Inflammatory macrophage treated with lipopolysaccharide for 1 hour (primary cell): ENCODE results near the gene ZNG1A.
A peak's percentile ranks its signal among the peaks of the same experiment; 100 is the strongest.
"Not testable (repeated sequence)": the region's sequence is repeated elsewhere in the genome, so short reads cannot be mapped to it uniquely, and the experiment has no call there.

Experiments
- DNase-seq, 2 donors: peaks; one replicate each; pipeline ENCODE4 v3.0.0-alpha.2; 2020 to 2022

The ZNG1A gene

DNA sequence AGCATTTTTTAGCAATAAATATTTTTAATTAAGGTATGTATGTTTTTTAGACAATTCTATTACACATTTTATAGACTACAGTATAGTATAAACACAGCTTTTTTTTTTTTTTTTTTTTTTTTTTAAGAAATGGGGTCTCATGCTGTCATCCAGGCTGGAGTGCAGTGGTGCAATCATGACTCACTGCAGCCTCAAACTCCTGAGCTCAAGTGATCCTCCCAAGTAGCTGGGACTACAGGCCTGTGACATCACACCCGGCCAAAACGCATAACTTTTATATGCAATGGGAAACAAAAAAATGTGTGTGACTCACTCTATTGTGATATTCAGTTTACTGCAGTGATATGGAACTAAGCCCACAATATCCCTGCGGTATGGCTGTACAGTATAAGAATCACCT, 9.1 kb downstream of the ZNG1A start:
- DNase-seq = not testable (repeated sequence)

DNA sequence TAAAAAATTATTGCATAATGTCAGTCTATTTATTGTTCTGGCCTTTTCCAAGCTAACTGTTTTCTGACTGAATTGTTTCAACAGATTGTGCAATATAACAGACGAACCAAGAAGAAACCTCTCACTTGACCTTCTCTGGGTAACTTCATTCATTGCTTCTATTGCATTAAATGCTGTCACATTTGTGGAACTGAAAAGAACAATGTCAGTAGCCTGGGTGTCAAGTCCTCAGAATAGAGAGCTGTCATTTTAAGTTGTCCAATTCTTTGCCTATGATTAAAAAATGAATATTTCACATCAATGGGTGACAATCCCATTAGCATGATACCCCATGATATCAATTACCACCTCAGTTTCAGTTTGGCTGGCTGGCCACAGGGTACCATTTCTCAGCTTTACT, 19.0 kb downstream of the ZNG1A start:
- peak in 1 of 2 donors; percentile 41 for DNase-seq

DNA sequence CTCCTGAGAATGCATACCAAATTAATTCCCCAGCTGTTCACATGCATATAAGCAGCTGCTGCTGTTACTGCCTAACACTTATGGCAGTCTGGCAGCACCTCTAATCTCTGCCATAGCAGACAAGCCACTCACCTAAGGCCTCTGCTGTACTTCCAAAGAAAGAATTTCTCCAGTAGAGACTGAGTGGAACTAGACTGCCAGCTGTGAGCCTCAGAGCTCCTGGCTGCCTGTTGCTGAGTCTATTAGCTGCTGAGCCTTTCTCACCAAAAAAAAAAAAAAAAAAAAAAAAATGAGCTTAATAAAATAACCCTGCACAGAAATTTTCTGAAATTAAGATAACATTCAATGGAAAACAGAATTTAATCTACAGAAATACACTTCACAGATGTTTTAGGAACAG, 27.7 kb downstream of the ZNG1A start:
- DNase-seq = not testable (repeated sequence)

DNA sequence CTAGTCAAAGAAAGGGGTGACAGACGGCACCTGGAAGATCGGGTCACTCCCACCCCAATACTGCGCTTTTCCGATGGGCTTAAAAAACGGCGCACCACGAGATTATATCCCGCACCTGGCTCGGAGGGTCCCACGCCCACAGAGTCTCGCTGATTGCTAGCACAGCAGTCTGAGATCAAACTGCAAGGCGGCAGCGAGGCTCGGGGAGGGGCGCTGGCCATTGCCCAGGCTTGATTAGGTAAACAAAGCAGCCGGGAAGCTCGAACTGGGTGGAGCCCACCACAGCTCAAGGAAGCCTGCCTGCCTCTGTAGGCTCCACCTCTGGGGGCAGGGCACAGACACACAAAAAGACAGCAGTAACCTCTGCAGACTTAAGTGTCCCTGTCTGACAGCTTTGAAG, 39.0 kb downstream of the ZNG1A start:
- DNase-seq = not testable (repeated sequence)

DNA sequence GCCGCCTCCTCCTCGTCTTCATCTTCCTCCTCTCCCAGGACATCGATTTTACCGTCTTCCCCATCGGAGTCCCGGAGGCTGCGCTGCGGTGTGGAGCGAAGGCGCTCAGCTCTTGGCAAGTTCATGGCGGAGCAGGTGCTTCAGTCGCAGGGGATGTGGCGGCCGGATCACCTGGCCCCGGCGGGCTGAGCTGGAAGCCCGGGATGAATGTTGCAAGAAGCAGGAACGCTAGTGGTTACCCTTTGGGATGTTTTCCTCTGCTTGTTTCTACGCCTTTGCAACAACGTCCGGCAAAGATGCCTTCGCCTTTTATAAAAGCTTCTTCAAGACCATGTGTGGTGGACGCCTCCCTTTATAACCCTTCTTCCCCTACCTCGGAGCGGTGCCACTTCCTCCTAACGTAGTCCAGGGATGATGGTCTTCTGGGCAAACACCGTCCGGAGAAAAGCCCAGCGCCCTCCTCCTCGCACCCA, 60.8 kb downstream of the ZNG1A start, which contains the start of gene FOXD4:
Gene FOXD4 (minus strand): TSS at position 423 of the 473 bp plus-strand sequence. CDS start 298 bp downstream, at position 125.
- DNase-seq = not testable (repeated sequence)

DNA sequence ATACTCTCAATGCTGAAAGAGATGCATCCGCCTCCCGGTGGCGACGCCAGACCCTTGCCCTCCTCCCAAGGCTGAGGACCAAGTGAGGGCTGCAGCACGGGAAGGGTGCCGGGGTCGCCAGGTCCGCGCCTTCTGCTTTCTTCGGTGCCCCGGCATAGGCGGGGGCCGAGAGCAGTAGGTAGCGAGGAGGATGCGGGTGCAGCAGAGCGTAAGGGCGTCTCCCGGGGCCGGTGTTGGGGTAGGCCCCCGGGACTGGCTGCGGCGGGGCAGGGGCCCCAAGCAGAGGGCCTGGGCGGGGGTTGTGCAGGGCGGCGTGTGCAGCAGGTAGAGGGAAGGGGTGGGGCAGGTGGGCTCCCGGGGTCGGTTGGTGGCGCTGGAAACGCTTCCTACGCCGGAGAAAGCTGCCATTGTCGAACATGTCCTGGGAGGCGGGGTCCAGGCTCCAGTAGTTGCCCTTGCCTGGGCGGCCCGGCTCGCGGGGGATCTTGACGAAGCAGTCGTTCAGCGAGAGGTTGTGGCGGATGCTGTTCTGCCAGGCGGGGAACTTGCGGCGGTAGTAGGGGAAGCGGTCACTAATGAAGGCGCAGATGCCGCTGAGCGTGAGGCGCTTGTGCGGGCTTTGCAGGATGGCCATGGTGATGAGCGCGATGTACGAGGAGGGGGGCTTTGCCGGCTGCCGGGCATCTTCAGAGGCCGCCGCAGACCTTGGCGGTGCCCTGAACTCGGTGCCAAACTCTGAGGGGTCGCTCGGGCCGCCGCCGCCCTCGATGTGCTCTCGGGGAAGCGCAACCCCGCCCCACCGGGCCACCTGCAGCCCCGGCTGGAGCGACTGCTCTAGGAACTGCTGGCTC, 61.5 kb downstream of the ZNG1A start:
- not testable (repeated sequence) for DNase-seq

DNA sequence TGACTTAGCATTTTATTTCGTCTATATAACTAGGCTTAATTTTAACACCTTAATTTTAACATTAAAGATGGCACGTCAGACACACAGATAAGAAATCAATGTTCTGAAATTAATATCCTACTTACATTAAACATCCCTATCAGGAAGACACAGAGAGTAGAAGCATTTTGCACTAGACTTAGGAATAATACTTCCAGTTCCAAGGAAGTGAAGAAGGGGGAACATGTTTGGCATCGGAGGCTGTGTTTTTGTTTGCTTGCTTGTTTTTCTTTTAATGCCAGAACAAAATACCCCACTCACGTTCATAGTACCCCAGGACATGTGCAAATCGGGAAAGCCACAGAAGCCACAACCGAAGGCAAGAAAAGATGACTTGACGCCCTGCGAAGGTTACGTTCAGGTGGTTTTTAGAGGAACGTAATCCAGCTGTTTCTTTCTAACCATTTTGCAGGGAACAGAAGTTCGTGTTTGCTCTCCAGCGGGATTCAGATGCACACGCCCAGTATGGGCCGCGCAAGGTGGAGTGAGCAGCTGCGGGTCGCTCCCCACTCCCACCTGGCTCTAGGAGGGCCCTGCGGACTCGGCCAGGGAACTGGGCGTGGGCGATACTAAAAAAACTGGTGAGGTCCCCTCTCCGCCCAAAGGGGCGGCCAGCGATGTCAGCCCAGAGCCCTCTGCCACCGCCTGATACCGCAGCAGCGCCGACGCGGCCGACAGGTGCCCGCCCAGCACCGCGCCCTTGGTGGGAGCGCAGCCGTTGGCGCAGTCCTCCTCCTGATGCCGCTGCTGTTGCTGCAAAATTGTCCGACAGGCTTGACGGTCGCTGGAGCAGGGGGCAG, 62.4 kb downstream of the ZNG1A start:
- not testable (repeated sequence) for DNase-seq

DNA sequence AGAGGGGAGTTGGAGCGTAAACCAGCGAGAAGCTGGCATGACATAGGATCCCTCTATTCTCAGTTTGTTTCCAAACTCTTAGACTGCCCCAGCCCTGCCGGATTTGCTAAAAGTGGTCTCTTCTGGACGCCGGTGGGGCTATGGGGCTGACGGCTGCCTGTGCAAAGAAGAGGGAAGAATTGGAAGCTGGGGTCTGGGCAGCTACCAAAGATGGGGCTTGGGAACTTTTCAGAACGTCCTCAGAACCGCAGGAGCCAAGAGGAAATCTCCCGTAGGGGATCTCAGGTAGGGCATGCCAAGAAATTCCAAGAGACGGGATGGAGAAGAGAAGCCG, 63.8 kb downstream of the ZNG1A start:
- not testable (repeated sequence) for DNase-seq

DNA sequence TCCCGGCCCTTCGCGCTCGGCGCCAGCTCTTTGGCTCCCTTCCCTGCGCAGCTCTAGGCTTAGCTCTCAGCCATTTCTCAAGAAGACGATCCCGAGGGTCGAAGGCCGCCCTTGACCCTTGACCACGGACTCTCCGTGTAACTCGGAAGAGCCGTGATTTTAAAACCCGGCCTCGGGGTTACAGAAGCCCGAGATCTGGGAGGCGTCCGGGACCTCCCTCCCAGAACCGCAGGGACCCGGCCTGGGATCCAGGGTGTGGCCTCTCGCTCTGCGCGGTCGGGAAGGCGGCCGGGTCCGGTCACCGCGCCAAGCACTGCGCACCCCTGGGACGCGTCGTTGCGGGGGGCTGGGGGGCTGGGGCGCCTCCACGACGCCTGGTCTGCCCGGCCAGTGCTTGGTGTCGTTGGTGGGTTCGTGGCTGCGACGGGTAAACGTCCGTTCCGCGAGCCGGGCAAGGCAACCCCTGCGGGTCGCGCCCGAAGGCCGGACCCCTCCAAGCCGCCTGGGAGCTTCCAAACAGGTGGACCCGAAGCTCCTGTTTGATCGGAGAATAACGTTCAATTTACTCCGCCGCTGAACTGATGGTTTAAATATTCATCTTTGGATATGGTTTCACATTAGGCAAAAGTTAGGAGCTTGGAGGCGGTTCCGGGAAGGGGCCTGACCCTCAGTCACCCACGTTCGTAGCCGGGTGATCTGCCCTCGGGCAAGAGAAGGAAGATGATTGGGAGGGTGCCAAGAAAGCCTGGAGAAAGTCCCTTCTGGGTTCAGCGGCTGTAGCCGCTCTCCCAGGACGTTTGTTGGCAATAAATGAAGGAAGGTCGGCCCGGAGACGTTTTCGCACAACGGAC, 64.4 kb downstream of the ZNG1A start:
- DNase-seq = peak; percentile 70 to 81

DNA sequence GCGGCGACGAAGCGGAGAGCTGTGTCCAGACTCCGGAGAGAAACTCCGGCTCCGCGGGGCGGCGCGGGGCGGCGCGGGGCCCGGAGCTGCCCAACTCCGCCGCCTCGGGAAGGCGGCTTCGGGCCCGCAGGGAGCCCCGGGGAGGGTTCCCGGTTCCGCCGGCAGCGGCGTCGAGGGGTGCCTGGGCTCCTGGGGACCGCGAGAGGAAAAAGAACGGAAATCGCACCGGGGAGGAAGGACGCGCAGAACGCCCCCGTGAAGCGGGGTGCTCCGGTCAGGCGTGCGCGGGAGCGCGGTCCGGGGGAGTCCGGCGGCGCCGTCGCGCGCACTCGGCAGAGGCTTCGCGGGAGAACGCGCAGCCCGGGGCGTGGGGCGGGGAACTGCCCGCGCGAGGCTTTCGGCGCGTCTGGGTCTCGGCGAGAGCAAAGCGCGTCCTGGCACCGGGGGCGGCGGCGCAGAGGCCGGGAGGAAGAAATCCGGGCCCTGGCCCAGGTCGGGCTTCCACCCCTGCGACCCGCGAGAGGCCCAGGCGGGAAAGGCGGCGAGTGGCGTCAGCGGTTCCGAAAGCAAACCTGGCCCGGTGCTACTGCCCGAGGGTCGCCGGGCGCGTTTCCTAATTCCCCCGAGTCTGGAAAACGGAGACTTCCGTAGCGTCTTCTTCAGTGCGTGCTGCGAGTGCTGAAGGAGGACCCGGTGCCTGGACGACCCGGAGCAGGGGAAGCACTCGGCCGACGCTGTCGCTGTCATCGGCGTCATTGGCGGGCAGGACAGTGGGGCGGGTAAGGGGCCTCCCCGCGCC, 65.2 kb downstream of the ZNG1A start:
- DNase-seq = peak; percentile 70 to 71

DNA sequence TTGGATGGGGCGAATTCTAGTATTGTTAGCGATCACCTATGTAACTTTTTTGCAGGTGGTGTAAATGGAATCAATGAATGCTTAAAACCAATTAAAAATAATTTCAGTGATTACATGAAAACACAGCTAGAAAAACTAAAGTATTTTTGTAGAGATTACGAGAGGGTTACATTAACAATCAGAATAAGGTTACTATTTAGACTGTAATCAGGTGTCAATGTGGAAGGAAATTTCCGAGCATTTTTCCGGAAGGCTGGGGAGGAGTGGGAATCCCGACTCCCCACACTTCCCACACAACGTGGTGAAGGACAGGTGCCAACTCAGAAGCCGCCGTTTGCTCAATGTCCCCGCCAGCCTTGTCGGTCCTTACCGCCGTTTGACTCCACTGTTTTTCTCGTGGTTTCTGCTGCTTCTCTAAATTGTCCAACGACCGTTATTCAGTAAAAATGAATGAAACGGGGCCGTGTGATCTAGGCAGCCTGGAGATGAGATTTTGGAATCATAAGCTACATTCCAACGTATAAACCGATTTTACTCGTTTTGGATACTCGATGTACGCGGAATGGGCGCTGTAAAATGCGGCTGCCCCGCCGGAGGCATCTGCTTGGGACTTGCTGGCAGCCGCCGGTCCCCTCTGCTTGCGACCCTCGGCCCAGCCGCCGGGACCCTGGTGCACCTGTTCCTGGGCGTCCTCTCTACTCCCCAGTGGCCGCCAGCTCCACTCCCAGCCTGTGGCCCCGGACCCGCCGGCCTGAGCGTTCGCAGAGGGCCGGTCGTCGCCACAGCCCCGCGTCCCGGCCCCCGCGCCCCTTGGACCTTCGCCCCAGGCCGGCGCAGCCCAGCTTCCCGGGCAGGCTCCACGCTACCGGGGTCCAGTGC, 66.0 kb downstream of the ZNG1A start:
- peak; percentile 9 to 46 for DNase-seq

DNA sequence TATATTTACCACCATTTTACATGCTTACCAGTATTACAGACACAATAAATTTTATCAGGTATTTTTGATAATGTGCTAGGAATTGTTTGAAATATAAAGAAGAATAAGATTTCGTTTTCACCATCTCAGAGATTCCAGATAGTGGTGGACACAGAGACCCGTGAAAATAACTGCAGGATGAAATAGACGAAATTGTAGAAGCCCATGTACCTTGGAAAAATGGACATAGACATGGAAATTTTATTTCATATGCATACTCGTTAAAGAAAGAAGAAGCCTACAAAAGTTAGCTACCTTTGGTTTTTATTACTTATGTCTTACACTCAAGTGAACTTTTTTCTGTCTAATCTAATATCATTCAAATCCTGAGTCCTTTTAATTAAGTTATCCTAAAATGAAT, 68.2 kb downstream of the ZNG1A start:
- not testable (repeated sequence) for DNase-seq

DNA sequence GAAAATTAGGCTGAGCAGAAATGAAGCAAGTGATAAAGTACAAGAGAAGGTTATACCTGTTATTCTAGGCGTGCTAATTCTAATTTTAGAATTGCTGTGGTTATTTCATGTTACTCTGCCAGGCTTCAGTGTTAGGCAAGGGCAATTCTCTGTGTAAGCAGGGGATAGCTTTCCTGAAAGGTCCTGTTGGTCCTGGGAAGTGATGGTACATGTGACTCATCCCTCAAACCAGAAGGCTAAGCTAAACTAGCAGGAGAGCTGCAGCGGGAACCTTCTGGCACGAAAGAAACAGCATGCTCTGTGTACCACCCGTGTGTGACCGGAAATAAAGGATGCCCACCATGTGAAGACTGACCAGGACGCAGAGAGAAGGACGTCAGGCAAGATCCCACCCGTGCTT, 69.3 kb downstream of the ZNG1A start:
- not testable (repeated sequence) for DNase-seq

DNA sequence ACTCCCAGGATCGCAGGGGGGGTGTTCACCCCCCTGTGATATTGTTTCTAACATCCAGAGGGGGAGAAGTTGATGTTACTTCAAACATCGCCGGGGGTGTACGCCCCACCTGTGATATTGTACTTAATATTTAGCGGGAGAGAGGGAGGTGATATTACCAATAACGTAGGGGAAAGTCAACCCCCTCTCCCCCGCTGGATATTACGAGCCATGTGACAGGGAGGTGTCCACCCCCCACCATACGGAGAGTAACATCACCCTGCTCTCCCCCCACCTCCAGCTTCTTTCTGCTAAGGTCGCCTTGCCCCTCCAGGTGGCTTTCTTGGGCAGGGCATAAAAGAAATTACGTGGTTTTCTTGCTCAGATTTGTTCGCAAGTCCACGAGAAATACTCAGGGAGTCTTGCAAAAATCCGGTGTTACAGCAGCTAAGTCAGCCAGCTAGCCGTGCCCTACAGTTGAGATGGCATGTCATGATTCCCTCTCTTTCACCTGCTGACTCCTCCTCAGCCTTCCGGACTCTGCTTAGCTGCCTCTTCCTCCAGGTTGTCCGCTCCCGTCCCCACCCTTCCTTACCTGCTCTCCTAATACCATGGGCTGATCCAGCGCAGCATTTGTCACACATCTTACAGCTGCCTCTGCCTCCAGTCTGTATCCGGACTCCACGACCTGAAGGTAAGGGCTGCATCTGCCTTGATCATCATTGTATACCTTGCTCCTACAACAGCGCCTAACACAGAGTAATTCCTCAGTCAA, 69.9 kb downstream of the ZNG1A start:
- DNase-seq = not testable (repeated sequence)

DNA sequence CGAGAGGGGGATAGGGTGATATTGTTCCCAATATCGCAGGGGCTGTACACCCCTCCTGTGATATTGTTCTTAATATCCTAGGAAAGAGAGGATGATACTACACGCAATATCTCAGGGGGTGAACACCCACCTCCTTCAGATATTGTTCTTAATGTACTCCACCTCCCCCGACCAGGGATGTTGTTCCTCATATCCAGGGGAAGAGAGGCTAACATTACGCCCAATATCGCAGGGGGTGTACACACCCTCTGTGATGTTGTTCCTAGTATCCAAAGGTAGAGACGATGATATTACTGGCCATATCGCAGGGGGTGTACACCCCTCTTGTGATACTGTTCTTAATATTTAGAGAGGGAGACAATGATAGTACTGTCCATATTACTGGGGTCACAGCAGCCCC, 72.9 kb downstream of the ZNG1A start:
- not testable (repeated sequence) for DNase-seq

DNA sequence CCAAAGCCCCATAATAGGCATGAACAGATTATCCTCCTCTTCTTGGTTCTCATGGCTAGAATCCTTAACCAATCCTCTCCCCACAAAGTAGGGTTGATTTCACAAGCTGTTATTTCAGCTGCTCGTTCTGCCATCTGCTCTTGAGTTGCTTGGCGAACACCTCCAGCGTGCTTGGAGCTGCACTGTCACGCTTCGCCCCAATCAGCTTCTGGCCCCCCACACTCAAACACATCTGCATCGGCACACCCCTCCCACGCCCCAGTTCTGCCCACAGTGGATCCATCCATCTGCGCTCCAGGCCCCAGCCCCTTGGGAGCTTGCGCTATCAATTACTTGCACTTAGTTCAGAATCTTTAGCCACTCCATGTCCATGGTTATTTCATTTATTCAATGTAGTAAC, 78.4 kb downstream of the ZNG1A start:
- not testable (repeated sequence) for DNase-seq

DNA sequence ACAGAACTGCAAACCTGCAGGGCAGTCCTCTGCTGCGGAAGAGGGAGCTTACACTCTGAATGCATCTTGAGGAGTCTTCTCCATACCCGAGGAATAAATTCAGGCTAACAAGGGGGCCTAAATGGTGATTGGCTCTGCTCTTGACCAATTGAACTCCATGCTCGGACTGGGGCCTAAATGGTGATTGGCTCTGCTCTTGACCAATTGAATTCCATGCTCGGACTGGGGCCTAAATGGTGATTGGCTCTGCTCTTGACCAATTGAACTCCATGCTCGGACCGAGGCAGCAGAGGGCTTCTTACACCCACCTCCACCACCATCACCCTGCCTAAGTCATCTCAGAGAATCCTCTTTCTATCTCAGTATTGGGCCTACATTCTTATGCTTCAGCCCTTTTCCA, 79.0 kb downstream of the ZNG1A start:
- DNase-seq = not testable (repeated sequence)

DNA sequence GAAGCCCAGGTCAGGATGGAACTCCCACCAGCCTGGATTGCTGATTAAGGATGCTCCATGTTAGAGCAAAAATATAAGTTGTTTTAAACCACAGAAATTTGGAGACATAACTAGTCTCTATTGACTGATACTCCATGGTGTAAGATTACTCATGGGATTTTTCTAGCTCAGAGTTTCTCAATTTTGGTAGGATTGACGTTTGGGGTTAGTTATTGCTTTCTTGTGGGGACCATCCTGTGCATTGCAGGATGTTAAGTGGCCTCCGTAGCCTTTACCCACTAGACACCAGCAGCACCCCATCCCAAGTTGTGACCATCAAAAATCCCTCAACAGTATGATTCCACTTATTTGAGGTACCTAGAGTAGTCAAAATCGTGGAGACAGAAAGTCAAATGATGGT, 80.1 kb downstream of the ZNG1A start:
- DNase-seq = not testable (repeated sequence)

DNA sequence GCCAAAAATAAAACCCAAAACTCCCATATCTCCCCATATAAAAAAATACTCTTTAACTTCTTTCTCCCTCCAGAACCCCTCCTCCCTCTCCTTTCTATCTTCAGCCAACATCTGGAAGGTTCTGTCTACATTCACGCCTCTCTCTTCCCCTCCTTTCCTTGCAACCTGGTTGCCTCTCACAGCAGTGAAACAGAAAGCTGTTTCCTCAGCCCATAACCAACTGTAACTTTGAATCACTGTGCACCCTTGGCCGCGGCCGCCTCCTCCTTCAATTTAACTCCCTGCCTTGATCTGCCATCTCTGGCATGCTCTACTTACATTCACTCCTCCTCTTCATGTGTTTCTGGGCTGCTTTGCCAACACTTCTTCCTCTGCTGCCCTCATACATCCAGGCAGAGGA, 83.9 kb downstream of the ZNG1A start:
- DNase-seq = not testable (repeated sequence)

DNA sequence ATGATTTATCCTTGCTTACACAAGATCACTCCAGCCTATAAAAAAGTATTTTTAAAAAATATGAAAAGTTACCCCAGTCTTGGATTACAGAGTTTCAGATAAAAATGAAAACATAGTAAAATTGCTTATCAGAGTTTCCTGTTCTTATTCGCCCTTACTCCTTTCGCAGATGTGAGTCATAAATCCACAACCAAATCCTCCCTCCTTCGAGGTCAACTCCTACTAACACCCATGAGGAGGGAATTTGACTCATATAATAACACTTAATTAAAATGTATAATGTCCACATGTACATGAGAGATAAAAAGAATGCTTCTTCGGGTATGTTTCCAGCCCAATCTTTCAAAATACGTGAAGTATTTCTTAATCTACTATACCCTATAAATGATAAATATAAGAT, 84.5 kb downstream of the ZNG1A start:
- DNase-seq = not testable (repeated sequence)
